ENCODE data around the gene MAP2K2.

The MAP2K2 gene

GRCh38 chr19:4100647-4101495 lies 23.1 kb downstream of the MAP2K2 start:
- no peak for DNase-seq (ENCODE audit: low read depth in 4 of 4, low spot score in 1 of 4)

- DNase-seq (ENCODE audit: low read depth in 4 of 4, low spot score in 1 of 4), result no peak
These were observed 24.7 kb downstream of the MAP2K2 start for GRCh38 chr19:4099041-4099764.

- no peak for DNase-seq (ENCODE audit: low read depth in 4 of 4, low spot score in 1 of 4)
These were observed 25.4 kb downstream of the MAP2K2 start for GRCh38 chr19:4098493-4098892.

GRCh38 chr19:4097501-4097900 lies 26.4 kb downstream of the MAP2K2 start:
- no peak for DNase-seq (ENCODE audit: low read depth in 4 of 4, low spot score in 1 of 4)

GRCh38 chr19:4096049-4096892 lies 27.7 kb downstream of the MAP2K2 start:
- DNase-seq (ENCODE audit: low read depth in 4 of 4, low spot score in 1 of 4), result no peak

- no peak for DNase-seq (ENCODE audit: low read depth in 4 of 4, low spot score in 1 of 4)
These were observed 28.5 kb downstream of the MAP2K2 start for GRCh38 chr19:4095488-4095844.

GRCh38 chr19:4094761-4095487 lies 29.0 kb downstream of the MAP2K2 start:
- no peak for DNase-seq (ENCODE audit: low read depth in 4 of 4, low spot score in 1 of 4)

GRCh38 chr19:4094291-4094690 lies 29.6 kb downstream of the MAP2K2 start:
- no peak for DNase-seq (ENCODE audit: low read depth in 4 of 4, low spot score in 1 of 4)

- no peak for DNase-seq (ENCODE audit: low read depth in 4 of 4, low spot score in 1 of 4)
These were observed 30.2 kb downstream of the MAP2K2 start for GRCh38 chr19:4093643-4094175.

- no peak for DNase-seq (ENCODE audit: low read depth in 4 of 4, low spot score in 1 of 4)
These were observed 33.3 kb downstream of the MAP2K2 start for GRCh38 chr19:4090356-4091220.

GRCh38 chr19:4089946-4090345 lies 34.0 kb downstream of the MAP2K2 start:
- DNase-seq (ENCODE audit: low read depth in 4 of 4, low spot score in 1 of 4), result no peak

GRCh38 chr19:4089400-4089908 lies 34.5 kb downstream of the MAP2K2 start:
- no peak for DNase-seq (ENCODE audit: low read depth in 4 of 4, low spot score in 1 of 4)

GRCh38 chr19:4088975-4089374 lies 34.9 kb downstream of the MAP2K2 start:
- no peak for DNase-seq (ENCODE audit: low read depth in 4 of 4, low spot score in 1 of 4)

GRCh38 chr19:4087787-4088679 lies 35.9 kb downstream of the MAP2K2 start:
- no peak for DNase-seq (ENCODE audit: low read depth in 4 of 4, low spot score in 1 of 4)

GRCh38 chr19:4086411-4086867 lies 37.5 kb downstream of the MAP2K2 start:
- DNase-seq (ENCODE audit: low read depth in 4 of 4, low spot score in 1 of 4), result no peak

GRCh38 chr19:4084547-4084877 lies 39.4 kb downstream of the MAP2K2 start:
- no peak for DNase-seq (ENCODE audit: low read depth in 4 of 4, low spot score in 1 of 4)

- no peak for DNase-seq (ENCODE audit: low read depth in 4 of 4, low spot score in 1 of 4)
These were observed 40.0 kb downstream of the MAP2K2 start for GRCh38 chr19:4083677-4084546.

GRCh38 chr19:4082172-4082571 lies 41.8 kb downstream of the MAP2K2 start:
- no peak for DNase-seq (ENCODE audit: low read depth in 4 of 4, low spot score in 1 of 4)

All from stimulated activated CD4-positive, alpha-beta T cell treated with anti-CD3 and anti-CD28 coated beads, Interleukin-1b, Interleukin-23, amount 100 ng/mL, for 24 hours (primary cell).